Transverse colon (tissue), 4 donors: Measurements from ENCODE around the gene GABRG3. TPM values are rescaled to one million over a fixed set of nuclear protein-coding genes. Genes with fewer than 3 reads are reported as not detected.

Experiments
- DNase-seq: peaks from one replicate; pipeline ENCODE4 v3.0.0-alpha.2; 2019
- H3K27ac ChIP-seq, 4 donors: fragments of 200-600 bp; sonication (generic); 2 replicates each; pipeline ENCODE4 v1.5.1; 2016 to 2018; ENCODE audit warnings: inconsistent platforms in 4 of 4
- H3K27me3 ChIP-seq: fragments of 200-600 bp; sonication (generic); 2 replicates; pipeline ENCODE4 v1.5.1; 2017; ENCODE audit warnings: inconsistent platforms
- H3K36me3 ChIP-seq, 4 donors: fragments of 200-600 bp; sonication (generic); 2 replicates each; pipeline ENCODE4 v1.5.1; 2017 to 2019; ENCODE audit warnings: inconsistent platforms in 4 of 4
- H3K4me1 ChIP-seq, 4 donors: fragments of 200-600 bp; sonication (generic); 2 replicates each; pipeline ENCODE4 v1.5.1; 2017 to 2020; ENCODE audit warnings: inconsistent platforms in 4 of 4
- H3K4me3 ChIP-seq, 4 donors: fragments of 200-600 bp; sonication (generic); 1 replicate in 1 of 4; 2 replicates in 3 of 4; pipeline versions ENCODE4 v1.5.1 to v1.6.1; 2017 to 2019; ENCODE audit warnings: inconsistent platforms in 4 of 4
- H3K9me3 ChIP-seq, 2 donors: fragments of 200-600 bp; sonication (generic); 2 replicates each; pipeline ENCODE4 v1.5.1; 2017 to 2019; ENCODE audit warnings: inconsistent platforms in 2 of 2
- EP300 ChIP-seq: sonication (generic); formaldehyde crosslinking; IDR thresholded peaks from one replicate; pipeline ENCODE4 v1.6.1; 2017; ENCODE audit warnings: antibody characterized with exemption, low read depth
- POLR2A ChIP-seq: fragments of 450-650 bp; IDR thresholded peaks from one replicate; pipeline ENCODE4 v1.6.1; 2016; ENCODE audit warnings: antibody characterized with exemption, mild to moderate bottlenecking, moderate library complexity
- POLR2AphosphoS5 ChIP-seq, 3 donors: sonication (generic); formaldehyde crosslinking; IDR thresholded peaks; one replicate each; pipeline ENCODE4 v1.6.1; 2016; ENCODE audit warnings: antibody characterized with exemption in 3 of 3
- WGBS, 2 donors: methylation state at CpG; one replicate each; pipeline ENCODE4 v1.1.5; 2018; ENCODE audit warnings: low coverage in 1 of 2; 5-methylcytosine and 5-hydroxymethylcytosine counted together
- in situ Hi-C, 4 donors: fragments of 200-750 bp; cut with MboI; loops; one replicate each; pipeline versions ENCODE4 v1.15.0 to v1.15.1; 2017; ENCODE audit warnings: low sequenced_read_pairs in 3 of 4, low pct_ligation_motif_present in 1 of 4, low pct_unique_long_range_greater_than_20kb in 1 of 4
- intact Hi-C: fragments of 100-400 bp; cut with DNase I; formaldehyde crosslinking; loops from one replicate; pipeline ENCODE4 v1.15.1; 2023; ENCODE audit warnings: low total_unique reads
- total RNA-seq, 4 donors: library from RNA; depleted of rRNA; stranded (reverse); fragments of >200 nt; gene quantifications; one replicate each; pipeline ENCODE4 v1.1.0, GENCODE V29; 2016
- TF ChIP-seq, protein P1 (sequence below), 5 experiments: fragments of 200-600 bp in 3 of 5; fragments of 450-650 bp in 2 of 5; sonication (generic) in 3 of 5; IDR thresholded peaks; 1 replicate in 2 of 5; 2 replicates in 3 of 5; pipeline ENCODE4 v1.5.1; 2016 to 2017; ENCODE audit warnings: antibody characterized with exemption in 5 of 5, inconsistent platforms in 3 of 5, mild to moderate bottlenecking in 2 of 5, moderate library complexity in 1 of 5

The GABRG3 gene
- total RNA-seq, 4 donors from 2014 or later = not detected

DNA sequence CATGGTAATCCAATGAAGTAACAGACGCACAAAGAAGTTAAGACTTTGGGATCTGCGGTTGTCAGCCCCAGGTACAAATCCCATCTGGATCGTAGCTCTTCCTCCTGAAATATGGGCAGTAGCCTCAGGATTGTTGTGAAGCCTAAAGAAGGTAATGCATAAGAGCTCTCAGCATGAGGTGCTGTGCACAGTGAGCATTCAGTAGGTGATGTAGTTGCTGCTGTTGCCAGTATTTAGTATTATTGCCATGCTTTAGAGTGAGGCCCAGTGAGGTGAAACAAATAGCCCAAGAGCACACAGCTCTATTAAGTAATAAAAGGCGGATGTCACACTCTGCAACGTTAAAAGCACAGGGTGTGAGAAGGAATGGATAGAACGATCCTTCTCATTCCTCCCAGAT, 225.7 kb downstream of the GABRG3 start:
- in situ Hi-C loops = no loop called here
- intact Hi-C loops = no loop called here
- Histone ChIP-seq H3K4me1 (no peaks in the 10 kb centered on the region), H3K4me3 (no peak overlapping the region), H3K36me3 (no peaks in the 10 kb centered on the region), H3K27me3 (no peaks in the 10 kb centered on the region), H3K27ac (no peak overlapping the region), H3K9me3 (peaks cover 0 to 4% of the 10 kb centered on the region in 2 donors)
- TF ChIP-seq POLR2A (no peak), POLR2AphosphoS5 (IDR thresholded peaks at IDR 0.05) (no peak), EP300 (no peak)
- TF ChIP-seq, protein P1, sequence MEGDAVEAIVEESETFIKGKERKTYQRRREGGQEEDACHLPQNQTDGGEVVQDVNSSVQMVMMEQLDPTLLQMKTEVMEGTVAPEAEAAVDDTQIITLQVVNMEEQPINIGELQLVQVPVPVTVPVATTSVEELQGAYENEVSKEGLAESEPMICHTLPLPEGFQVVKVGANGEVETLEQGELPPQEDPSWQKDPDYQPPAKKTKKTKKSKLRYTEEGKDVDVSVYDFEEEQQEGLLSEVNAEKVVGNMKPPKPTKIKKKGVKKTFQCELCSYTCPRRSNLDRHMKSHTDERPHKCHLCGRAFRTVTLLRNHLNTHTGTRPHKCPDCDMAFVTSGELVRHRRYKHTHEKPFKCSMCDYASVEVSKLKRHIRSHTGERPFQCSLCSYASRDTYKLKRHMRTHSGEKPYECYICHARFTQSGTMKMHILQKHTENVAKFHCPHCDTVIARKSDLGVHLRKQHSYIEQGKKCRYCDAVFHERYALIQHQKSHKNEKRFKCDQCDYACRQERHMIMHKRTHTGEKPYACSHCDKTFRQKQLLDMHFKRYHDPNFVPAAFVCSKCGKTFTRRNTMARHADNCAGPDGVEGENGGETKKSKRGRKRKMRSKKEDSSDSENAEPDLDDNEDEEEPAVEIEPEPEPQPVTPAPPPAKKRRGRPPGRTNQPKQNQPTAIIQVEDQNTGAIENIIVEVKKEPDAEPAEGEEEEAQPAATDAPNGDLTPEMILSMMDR (IDR thresholded peaks at IDR 0.05) = no peak
- no peak for DNase-seq
- WGBS, 2 donors = 64% methylated on average over 5 to 6 of the region's 6 CpGs

DNA sequence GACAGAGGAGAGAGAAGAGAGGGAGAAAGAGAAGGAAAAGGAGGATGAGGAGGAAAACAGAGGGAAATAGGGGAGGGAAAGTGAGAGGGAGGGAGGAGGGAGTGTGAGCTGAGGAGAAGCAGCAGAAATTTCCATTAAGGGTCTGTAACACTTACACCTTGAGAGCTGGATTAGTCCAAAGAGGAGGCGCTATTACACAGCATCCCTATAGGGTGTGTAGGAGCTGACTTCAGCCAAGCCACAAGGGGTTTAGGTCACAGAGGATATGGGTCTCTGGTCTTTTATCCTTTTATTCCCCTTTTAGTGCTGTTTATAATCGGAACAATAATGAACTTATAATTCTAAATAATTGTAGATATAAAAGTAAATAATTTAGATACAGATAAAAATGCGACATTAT, 230.4 kb downstream of the GABRG3 start:
- in situ Hi-C loops (no loop called here), intact Hi-C loops (no loop called here)
- H3K4me1 ChIP-seq = no peaks in the 10 kb centered on the region
- H3K27me3 ChIP-seq = no peaks in the 10 kb centered on the region
- no peaks in the 10 kb centered on the region for H3K9me3 ChIP-seq
- no peak overlapping the region for H3K27ac ChIP-seq
- H3K36me3 ChIP-seq = no peaks in the 10 kb centered on the region
- no peak overlapping the region for H3K4me3 ChIP-seq
- DNase-seq = no peak
- no peak for TF ChIP-seq POLR2A
- TF ChIP-seq EP300 = no peak
- 64 to 86% methylated on average over 3 of the region's 3 CpGs for WGBS, 2 donors

DNA sequence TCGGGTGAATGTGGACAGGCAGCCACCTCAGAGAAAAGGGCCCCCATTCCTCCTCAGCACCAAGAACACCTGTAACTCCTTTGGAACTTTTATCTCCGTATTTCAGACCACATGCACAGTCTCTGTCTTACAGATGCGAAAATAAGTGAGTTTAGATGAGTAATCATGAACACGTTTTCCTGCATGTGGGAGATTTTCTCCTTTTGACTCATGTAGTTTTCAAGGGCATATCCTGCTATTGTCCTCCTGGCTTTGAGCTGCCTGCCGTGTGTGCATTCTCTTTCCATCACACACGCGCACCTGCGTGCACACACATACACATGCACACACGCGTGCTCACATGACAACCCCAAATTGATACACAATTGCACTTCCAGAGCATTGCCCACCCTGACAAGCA, 239.2 kb downstream of the GABRG3 start:
- WGBS, 2 donors = 83 to 85% methylated on average over 6 to 10 of the region's 10 CpGs
- no peaks in the 10 kb centered on the region for H3K27me3 ChIP-seq
- no peaks in the 10 kb centered on the region for H3K4me1 ChIP-seq
- intact Hi-C loops = no loop called here
- no peak for DNase-seq
- no peaks in the 10 kb centered on the region for H3K36me3 ChIP-seq
- in situ Hi-C loops = no loop called here
- no peak overlapping the region for H3K27ac ChIP-seq
- TF ChIP-seq, protein P1 (IDR thresholded peaks at IDR 0.05) = no peak
- no peak for TF ChIP-seq POLR2AphosphoS5 (IDR thresholded peaks at IDR 0.05)
- no peak for TF ChIP-seq EP300
- no peak for TF ChIP-seq POLR2A
- no peaks in the 10 kb centered on the region for H3K9me3 ChIP-seq
- no peak overlapping the region for H3K4me3 ChIP-seq

DNA sequence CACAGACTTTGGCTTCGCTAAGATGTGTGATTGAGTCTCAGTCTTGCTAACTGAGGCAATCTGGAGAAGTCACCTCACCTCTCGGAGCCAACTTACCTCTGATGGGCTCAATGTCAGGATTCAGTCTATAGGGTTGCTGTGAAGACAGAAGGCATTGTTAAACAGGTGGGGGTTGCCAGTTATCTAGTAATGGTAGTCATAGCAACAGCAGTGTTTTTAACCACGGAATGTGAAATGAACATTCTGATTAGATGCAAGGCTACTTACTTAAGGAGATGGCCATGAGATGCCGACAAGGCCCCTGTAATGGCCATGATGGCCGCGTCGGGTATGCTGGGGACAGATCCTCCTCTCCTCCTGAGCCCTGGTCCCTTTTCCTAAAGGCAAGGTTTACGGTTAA, 243.1 kb downstream of the GABRG3 start:
- Histone ChIP-seq H3K27ac (no peak overlapping the region), H3K36me3 (no peaks in the 10 kb centered on the region), H3K9me3 (peaks cover 0 to 3% of the 10 kb centered on the region in 2 donors), H3K4me3 (no peak overlapping the region), H3K27me3 (no peaks in the 10 kb centered on the region), H3K4me1 (no peaks in the 10 kb centered on the region)
- TF ChIP-seq POLR2AphosphoS5 (IDR thresholded peaks at IDR 0.05) (no peak), POLR2A (no peak), EP300 (no peak)
- TF ChIP-seq, protein P1 (IDR thresholded peaks at IDR 0.05) = no peak
- in situ Hi-C loops = no loop called here
- intact Hi-C loops = no loop called here
- no peak for DNase-seq
- WGBS, 2 donors = 83 to 86% methylated on average over 6 to 8 of the region's 8 CpGs

DNA sequence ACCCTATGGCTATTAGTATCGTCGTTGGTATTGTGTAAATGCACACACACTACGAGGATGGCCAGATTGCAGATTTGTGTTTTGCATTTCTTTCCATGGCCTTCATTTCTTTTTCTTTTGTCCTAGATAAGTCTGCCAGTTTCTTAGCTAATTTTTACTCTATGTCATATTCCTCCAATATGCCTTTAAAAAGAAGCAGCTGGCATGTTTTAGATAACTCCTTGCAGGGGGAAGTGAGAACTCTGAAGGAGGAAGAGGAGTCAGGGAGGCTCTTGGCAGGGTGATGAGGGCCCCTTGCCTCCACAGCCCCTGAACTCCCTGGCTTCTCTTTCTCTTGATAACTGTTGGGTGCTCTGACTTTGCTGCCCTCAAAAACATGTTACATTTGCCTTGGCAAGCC, 244.0 kb downstream of the GABRG3 start:
- 84 to 86% methylated on average over 3 of the region's 3 CpGs for WGBS, 2 donors
- in situ Hi-C loops = no loop called here

More for the DNA sequence above, 244.0 kb downstream of the GABRG3 start:
- intact Hi-C loops = no loop called here
- TF ChIP-seq POLR2AphosphoS5 (IDR thresholded peaks at IDR 0.05) (no peak), EP300 (no peak), POLR2A (no peak)
- TF ChIP-seq, protein P1 (IDR thresholded peaks at IDR 0.05) = no peak
- Histone ChIP-seq H3K27me3 (no peaks in the 10 kb centered on the region), H3K9me3 (peaks cover 0 to 3% of the 10 kb centered on the region in 2 donors), H3K4me3 (no peak overlapping the region), H3K27ac (no peak overlapping the region), H3K36me3 (no peaks in the 10 kb centered on the region), H3K4me1 (no peaks in the 10 kb centered on the region)
- DNase-seq = no peak
